ENCODE measurements around the gene IDI1. TPM values are rescaled to one million over a fixed set of nuclear protein-coding genes. Genes with fewer than 3 reads are reported as not detected.

The IDI1 gene
- total and polyA plus RNA-seq, 2 of the 13 experiments (the other 11 are each of a cell fraction or from before 2014, with no cell fraction given), result 44.4 to 145 TPM

GRCh38 chr10:1050554-1050953, 1.6 kb upstream of the IDI1 start (continued):
- TF ChIP-seq TBX2 (CRISPR knock-in tag; IDR thresholded peaks at IDR 0.05; ENCODE audit: borderline replicate concordance), result no peak
- peak; percentile 71; the same call in 1 of the 2 replicates for TF ChIP-seq SIN3A (IDR thresholded peaks at IDR 0.05; ENCODE audit: borderline replicate concordance, low read depth, low read length)
- peak; percentile 86 for TF ChIP-seq CEBPB (IDR thresholded peaks at IDR 0.05; ENCODE audit: borderline replicate concordance, low read depth, low read length)
- no peak for TF ChIP-seq CCAR2 (optimal IDR thresholded peaks at IDR 0.05; ENCODE audit: low read depth, low read length)
- 0 out of 2 replicates have a peak, but pooled peaks have one; percentile 27 for TF ChIP-seq ZNF777 (CRISPR knock-in tag; IDR thresholded peaks at IDR 0.05)
- no peak for TF ChIP-seq DNMT3B (CRISPR knock-in tag; conservative IDR thresholded peaks at IDR 0.05)
- no peak for TF ChIP-seq ZNF577 (CRISPR knock-in tag; IDR thresholded peaks at IDR 0.05; ENCODE audit: borderline replicate concordance, low read depth)
- TF ChIP-seq GABPA (IDR thresholded peaks at IDR 0.05; ENCODE audit: low read depth, low read length), result 0 out of 2 replicates have a peak, but pooled peaks have one; percentile 14
- no peak for TF ChIP-seq GABPA (CRISPR knock-in tag; IDR thresholded peaks at IDR 0.05; ENCODE audit: low read depth)
- TF ChIP-seq ARID4A (CRISPR knock-in tag; IDR thresholded peaks at IDR 0.05; ENCODE audit: borderline replicate concordance), result peak; percentile 55
- no peak for TF ChIP-seq ZNF354B (CRISPR knock-in tag; IDR thresholded peaks at IDR 0.05)
- no peak for TF ChIP-seq ZMAT3 (CRISPR knock-in tag; conservative IDR thresholded peaks at IDR 0.05)
- TF ChIP-seq MEIS2 (CRISPR knock-in tag; IDR thresholded peaks at IDR 0.05), result no peak
- no peak for TF ChIP-seq ZNF589 (CRISPR knock-in tag; conservative IDR thresholded peaks at IDR 0.05)
- no peak for TF ChIP-seq ZNF83 (CRISPR knock-in tag; IDR thresholded peaks at IDR 0.05; ENCODE audit: borderline replicate concordance)
- TF ChIP-seq ZBTB44 (CRISPR knock-in tag; IDR thresholded peaks at IDR 0.05), result no peak
- TF ChIP-seq TFDP2 (CRISPR knock-in tag; IDR thresholded peaks at IDR 0.05), result no peak
- TF ChIP-seq ZNF432 (CRISPR knock-in tag; IDR thresholded peaks at IDR 0.05; ENCODE audit: borderline replicate concordance), result no peak
- no peak for TF ChIP-seq ZNF724P (CRISPR knock-in tag; IDR thresholded peaks at IDR 0.05; ENCODE audit: borderline replicate concordance)
- TF ChIP-seq ELK4 (CRISPR knock-in tag; IDR thresholded peaks at IDR 0.05; ENCODE audit: borderline replicate concordance), result no peak
- TF ChIP-seq RBFOX2 (IDR thresholded peaks at IDR 0.05; ENCODE audit: low read depth, low read length), result 0 out of 2 replicates have a peak, but pooled peaks have one; percentile 23
- no peak for TF ChIP-seq LBX2 (CRISPR knock-in tag; IDR thresholded peaks at IDR 0.05; ENCODE audit: borderline replicate concordance)
- TF ChIP-seq NKX3-1 (CRISPR knock-in tag; IDR thresholded peaks at IDR 0.05), result no peak
